ENCODE data around the gene LLGL1.

LLGL1 gene

GRCh38 chr17:18231164-18231563, 5.7 kb downstream of the LLGL1 start:
- Histone ChIP-seq H3K4me3 (ENCODE audit: low read depth in 1 of 2, low read length in 2 of 2) (no peak overlapping the region), H3K9me3 (ENCODE audit: low read length) (no peaks in the 10 kb centered on the region), H3K36me3 (ENCODE audit: insufficient read depth, low read length) (peaks cover 18% of the 10 kb centered on the region), H3K9ac (ENCODE audit: low read length) (no peak overlapping the region), H3K27me3 (ENCODE audit: control insufficient read depth in 1 of 2, insufficient read depth in 2 of 2, low read length in 2 of 2) (no peaks in the 10 kb centered on the region), H3K4me1 (ENCODE audit: insufficient read depth, low read length) (peaks cover 8% of the 10 kb centered on the region), H3K27ac (ENCODE audit: low read depth, low read length) (no peak overlapping the region)

- peaks cover 22% of the 10 kb centered on the region for H3K36me3 ChIP-seq (ENCODE audit: insufficient read depth, low read length)
- H3K4me1 ChIP-seq (ENCODE audit: insufficient read depth, low read length): no peaks in the 10 kb centered on the region
- no peaks in the 10 kb centered on the region for H3K27me3 ChIP-seq (ENCODE audit: control insufficient read depth in 1 of 2, insufficient read depth in 2 of 2, low read length in 2 of 2)
- H3K4me3 ChIP-seq (ENCODE audit: low read depth in 1 of 2, low read length in 2 of 2): no peak overlapping the region
- no peak overlapping the region for H3K27ac ChIP-seq (ENCODE audit: low read depth, low read length)
- H3K9me3 ChIP-seq (ENCODE audit: low read length): no peaks in the 10 kb centered on the region
- H3K9ac ChIP-seq (ENCODE audit: low read length): no peak overlapping the region
These were observed 8.5 kb downstream of the LLGL1 start for GRCh38 chr17:18233803-18234518.

GRCh38 chr17:18234853-18235380, 9.5 kb downstream of the LLGL1 start:
- Histone ChIP-seq H3K9ac (ENCODE audit: low read length) (no peak overlapping the region), H3K9me3 (ENCODE audit: low read length) (no peaks in the 10 kb centered on the region), H3K4me3 (ENCODE audit: low read depth in 1 of 2, low read length in 2 of 2) (no peak overlapping the region), H3K27ac (ENCODE audit: low read depth, low read length) (no peak overlapping the region), H3K36me3 (ENCODE audit: insufficient read depth, low read length) (peaks cover 22% of the 10 kb centered on the region), H3K4me1 (ENCODE audit: insufficient read depth, low read length) (no peaks in the 10 kb centered on the region), H3K27me3 (ENCODE audit: control insufficient read depth in 1 of 2, insufficient read depth in 2 of 2, low read length in 2 of 2) (no peaks in the 10 kb centered on the region)

GRCh38 chr17:18235743-18236256, 10.4 kb downstream of the LLGL1 start:
- H3K27ac ChIP-seq (ENCODE audit: low read depth, low read length): no peak overlapping the region
- no peaks in the 10 kb centered on the region for H3K27me3 ChIP-seq (ENCODE audit: control insufficient read depth in 1 of 2, insufficient read depth in 2 of 2, low read length in 2 of 2)
- no peaks in the 10 kb centered on the region for H3K9me3 ChIP-seq (ENCODE audit: low read length)
- peaks cover 22% of the 10 kb centered on the region for H3K36me3 ChIP-seq (ENCODE audit: insufficient read depth, low read length)
- no peak overlapping the region for H3K4me3 ChIP-seq (ENCODE audit: low read depth in 1 of 2, low read length in 2 of 2)
- no peak overlapping the region for H3K9ac ChIP-seq (ENCODE audit: low read length)
- H3K4me1 ChIP-seq (ENCODE audit: insufficient read depth, low read length): no peaks in the 10 kb centered on the region

- no peaks in the 10 kb centered on the region for H3K4me1 ChIP-seq (ENCODE audit: insufficient read depth, low read length)
- peaks cover 22% of the 10 kb centered on the region for H3K36me3 ChIP-seq (ENCODE audit: insufficient read depth, low read length)
- H3K9ac ChIP-seq (ENCODE audit: low read length): no peak overlapping the region
- H3K27me3 ChIP-seq (ENCODE audit: control insufficient read depth in 1 of 2, insufficient read depth in 2 of 2, low read length in 2 of 2): no peaks in the 10 kb centered on the region
- no peak overlapping the region for H3K4me3 ChIP-seq (ENCODE audit: low read depth in 1 of 2, low read length in 2 of 2)
- no peak overlapping the region for H3K27ac ChIP-seq (ENCODE audit: low read depth, low read length)
- H3K9me3 ChIP-seq (ENCODE audit: low read length): no peaks in the 10 kb centered on the region
These were observed 11.1 kb downstream of the LLGL1 start for GRCh38 chr17:18236494-18236893.

GRCh38 chr17:18237461-18237860, 12.0 kb downstream of the LLGL1 start:
- Histone ChIP-seq H3K9ac (ENCODE audit: low read length) (no peak overlapping the region), H3K9me3 (ENCODE audit: low read length) (no peaks in the 10 kb centered on the region), H3K27ac (ENCODE audit: low read depth, low read length) (no peak overlapping the region), H3K4me1 (ENCODE audit: insufficient read depth, low read length) (no peaks in the 10 kb centered on the region), H3K27me3 (ENCODE audit: control insufficient read depth in 1 of 2, insufficient read depth in 2 of 2, low read length in 2 of 2) (no peaks in the 10 kb centered on the region), H3K36me3 (ENCODE audit: insufficient read depth, low read length) (peaks cover 22% of the 10 kb centered on the region), H3K4me3 (ENCODE audit: low read depth in 1 of 2, low read length in 2 of 2) (no peak overlapping the region)

- H3K36me3 ChIP-seq (ENCODE audit: insufficient read depth, low read length): peaks cover 22% of the 10 kb centered on the region
These were observed 12.9 kb downstream of the LLGL1 start for GRCh38 chr17:18238299-18238698.

GRCh38 chr17:18240449-18240848, 15.0 kb downstream of the LLGL1 start:
- Histone ChIP-seq H3K9me3 (ENCODE audit: low read length) (no peaks in the 10 kb centered on the region), H3K27ac (ENCODE audit: low read depth, low read length) (no peak overlapping the region), H3K4me3 (ENCODE audit: low read depth in 1 of 2, low read length in 2 of 2) (no peak overlapping the region), H3K9ac (ENCODE audit: low read length) (no peak overlapping the region), H3K36me3 (ENCODE audit: insufficient read depth, low read length) (peaks cover 17% of the 10 kb centered on the region), H3K4me1 (ENCODE audit: insufficient read depth, low read length) (no peaks in the 10 kb centered on the region), H3K27me3 (ENCODE audit: control insufficient read depth in 1 of 2, insufficient read depth in 2 of 2, low read length in 2 of 2) (no peaks in the 10 kb centered on the region)

More at GRCh38 chr17:18238299-18238698, 12.9 kb downstream of the LLGL1 start:
- Histone ChIP-seq H3K9me3 (ENCODE audit: low read length) (no peaks in the 10 kb centered on the region), H3K27ac (ENCODE audit: low read depth, low read length) (no peak overlapping the region), H3K27me3 (ENCODE audit: control insufficient read depth in 1 of 2, insufficient read depth in 2 of 2, low read length in 2 of 2) (no peaks in the 10 kb centered on the region), H3K4me3 (ENCODE audit: low read depth in 1 of 2, low read length in 2 of 2) (no peak overlapping the region), H3K9ac (ENCODE audit: low read length) (no peak overlapping the region), H3K4me1 (ENCODE audit: insufficient read depth, low read length) (no peaks in the 10 kb centered on the region)

- Histone ChIP-seq H3K27me3 (ENCODE audit: control insufficient read depth in 1 of 2, insufficient read depth in 2 of 2, low read length in 2 of 2) (no peaks in the 10 kb centered on the region), H3K9ac (ENCODE audit: low read length) (no peak overlapping the region), H3K9me3 (ENCODE audit: low read length) (no peaks in the 10 kb centered on the region), H3K4me3 (ENCODE audit: low read depth in 1 of 2, low read length in 2 of 2) (no peak overlapping the region), H3K4me1 (ENCODE audit: insufficient read depth, low read length) (no peaks in the 10 kb centered on the region), H3K36me3 (ENCODE audit: insufficient read depth, low read length) (peaks cover 18% of the 10 kb centered on the region), H3K27ac (ENCODE audit: low read depth, low read length) (no peak overlapping the region)
These were observed 15.9 kb downstream of the LLGL1 start for GRCh38 chr17:18241229-18241871.

GRCh38 chr17:18245038-18245776, 19.8 kb downstream of the LLGL1 start:
- no peaks in the 10 kb centered on the region for H3K4me1 ChIP-seq (ENCODE audit: insufficient read depth, low read length)
- no peak overlapping the region for H3K9ac ChIP-seq (ENCODE audit: low read length)
- no peak overlapping the region for H3K4me3 ChIP-seq (ENCODE audit: low read depth in 1 of 2, low read length in 2 of 2)
- no peak overlapping the region for H3K27ac ChIP-seq (ENCODE audit: low read depth, low read length)
- H3K27me3 ChIP-seq (ENCODE audit: control insufficient read depth in 1 of 2, insufficient read depth in 2 of 2, low read length in 2 of 2): no peaks in the 10 kb centered on the region
- H3K9me3 ChIP-seq (ENCODE audit: low read length): no peaks in the 10 kb centered on the region
- peaks cover 44% of the 10 kb centered on the region for H3K36me3 ChIP-seq (ENCODE audit: insufficient read depth, low read length)

GRCh38 chr17:18246109-18246725, 20.8 kb downstream of the LLGL1 start:
- Histone ChIP-seq H3K9me3 (ENCODE audit: low read length) (no peaks in the 10 kb centered on the region), H3K27me3 (ENCODE audit: control insufficient read depth in 1 of 2, insufficient read depth in 2 of 2, low read length in 2 of 2) (no peaks in the 10 kb centered on the region), H3K4me3 (ENCODE audit: low read depth in 1 of 2, low read length in 2 of 2) (no peak overlapping the region), H3K36me3 (ENCODE audit: insufficient read depth, low read length) (peaks cover 54% of the 10 kb centered on the region), H3K9ac (ENCODE audit: low read length) (no peak overlapping the region), H3K27ac (ENCODE audit: low read depth, low read length) (no peak overlapping the region), H3K4me1 (ENCODE audit: insufficient read depth, low read length) (no peaks in the 10 kb centered on the region)
